GM21360 (cell line): ENCODE results near the gene TAOK2.

Experiments
- ATAC-seq: cut with Tn5 transposase; IDR thresholded peaks from one replicate; pipeline ENCODE4 v1.9.1; 2021; ENCODE audit warnings: mild to moderate bottlenecking, moderate library complexity; ENCODE audit not compliant: unreplicated experiment

Gene TAOK2

DNA sequence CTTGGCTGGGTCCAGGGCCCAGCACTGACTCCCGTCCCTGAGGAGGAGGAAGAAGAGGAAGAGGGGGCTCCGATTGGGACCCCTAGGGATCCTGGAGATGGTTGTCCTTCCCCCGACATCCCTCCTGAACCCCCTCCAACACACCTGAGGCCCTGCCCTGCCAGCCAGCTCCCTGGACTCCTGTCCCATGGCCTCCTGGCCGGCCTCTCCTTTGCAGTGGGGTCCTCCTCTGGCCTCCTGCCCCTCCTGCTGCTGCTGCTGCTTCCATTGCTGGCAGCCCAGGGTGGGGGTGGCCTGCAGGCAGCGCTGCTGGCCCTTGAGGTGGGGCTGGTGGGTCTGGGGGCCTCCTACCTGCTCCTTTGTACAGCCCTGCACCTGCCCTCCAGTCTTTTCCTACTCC, 13.3 kb downstream of the TAOK2 start:
- ATAC-seq = no peak

DNA sequence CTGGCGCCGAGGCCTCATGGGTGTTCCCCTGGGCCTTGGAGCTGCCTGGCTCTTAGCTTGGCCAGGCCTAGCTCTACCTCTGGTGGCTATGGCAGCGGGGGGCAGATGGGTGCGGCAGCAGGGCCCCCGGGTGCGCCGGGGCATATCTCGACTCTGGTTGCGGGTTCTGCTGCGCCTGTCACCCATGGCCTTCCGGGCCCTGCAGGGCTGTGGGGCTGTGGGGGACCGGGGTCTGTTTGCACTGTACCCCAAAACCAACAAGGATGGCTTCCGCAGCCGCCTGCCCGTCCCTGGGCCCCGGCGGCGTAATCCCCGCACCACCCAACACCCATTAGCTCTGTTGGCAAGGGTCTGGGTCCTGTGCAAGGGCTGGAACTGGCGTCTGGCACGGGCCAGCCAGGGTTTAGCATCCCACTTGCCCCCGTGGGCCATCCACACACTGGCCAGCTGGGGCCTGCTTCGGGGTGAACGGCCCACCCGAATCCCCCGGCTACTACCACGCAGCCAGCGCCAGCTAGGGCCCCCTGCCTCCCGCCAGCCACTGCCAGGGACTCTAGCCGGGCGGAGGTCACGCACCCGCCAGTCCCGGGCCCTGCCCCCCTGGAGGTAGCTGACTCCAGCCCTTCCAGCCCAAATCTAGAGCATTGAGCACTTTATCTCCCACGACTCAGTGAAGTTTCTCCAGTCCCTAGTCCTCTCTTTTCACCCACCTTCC, 13.9 kb downstream of the TAOK2 start:
- ATAC-seq = no peak

GRCh38 chr16:29988346-29989075, 14.8 kb downstream of the TAOK2 start:
- no peak for ATAC-seq

- no peak for ATAC-seq
These were observed 15.6 kb downstream of the TAOK2 start for GRCh38 chr16:29989111-29989858.

GRCh38 chr16:29990034-29990433, 16.4 kb downstream of the TAOK2 start:
- ATAC-seq = no peak

GRCh38 chr16:29990883-29991570, 17.4 kb downstream of the TAOK2 start:
- ATAC-seq = no peak

GRCh38 chr16:29991571-29991904, 17.9 kb downstream of the TAOK2 start:
- no peak for ATAC-seq

DNA sequence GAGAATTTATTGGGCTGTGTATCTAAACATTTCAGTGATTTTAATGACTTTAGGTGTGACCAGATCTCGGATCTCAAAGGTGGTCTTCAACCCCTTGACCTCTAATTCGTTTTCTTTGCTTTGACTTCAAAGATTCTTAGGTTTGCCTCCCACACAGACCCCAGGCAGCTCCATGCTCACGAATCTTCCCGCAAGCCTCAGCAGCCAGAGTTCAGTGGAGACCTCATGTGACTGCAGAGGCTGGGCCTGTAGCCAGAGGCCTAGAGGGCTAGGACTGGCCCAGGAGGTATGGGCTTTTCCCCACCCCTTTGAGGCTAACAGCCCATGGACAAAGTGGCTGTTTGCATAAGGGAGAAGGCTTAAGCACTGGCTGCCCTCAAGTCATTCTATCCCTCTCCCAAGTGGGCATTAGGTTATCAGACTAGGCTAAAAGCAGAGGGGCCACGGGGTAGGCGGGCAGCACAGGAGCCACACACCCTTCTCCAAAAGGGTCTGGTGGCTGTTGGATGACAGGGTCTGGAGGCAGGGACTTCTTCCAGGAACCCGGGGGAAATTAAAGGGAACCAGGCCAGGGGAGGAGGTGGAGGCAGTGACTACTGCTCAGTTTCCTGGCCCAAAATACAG, 18.8 kb downstream of the TAOK2 start:
- ATAC-seq = no peak

- ATAC-seq = no peak
These were observed 19.7 kb downstream of the TAOK2 start for GRCh38 chr16:29993191-29993902.

DNA sequence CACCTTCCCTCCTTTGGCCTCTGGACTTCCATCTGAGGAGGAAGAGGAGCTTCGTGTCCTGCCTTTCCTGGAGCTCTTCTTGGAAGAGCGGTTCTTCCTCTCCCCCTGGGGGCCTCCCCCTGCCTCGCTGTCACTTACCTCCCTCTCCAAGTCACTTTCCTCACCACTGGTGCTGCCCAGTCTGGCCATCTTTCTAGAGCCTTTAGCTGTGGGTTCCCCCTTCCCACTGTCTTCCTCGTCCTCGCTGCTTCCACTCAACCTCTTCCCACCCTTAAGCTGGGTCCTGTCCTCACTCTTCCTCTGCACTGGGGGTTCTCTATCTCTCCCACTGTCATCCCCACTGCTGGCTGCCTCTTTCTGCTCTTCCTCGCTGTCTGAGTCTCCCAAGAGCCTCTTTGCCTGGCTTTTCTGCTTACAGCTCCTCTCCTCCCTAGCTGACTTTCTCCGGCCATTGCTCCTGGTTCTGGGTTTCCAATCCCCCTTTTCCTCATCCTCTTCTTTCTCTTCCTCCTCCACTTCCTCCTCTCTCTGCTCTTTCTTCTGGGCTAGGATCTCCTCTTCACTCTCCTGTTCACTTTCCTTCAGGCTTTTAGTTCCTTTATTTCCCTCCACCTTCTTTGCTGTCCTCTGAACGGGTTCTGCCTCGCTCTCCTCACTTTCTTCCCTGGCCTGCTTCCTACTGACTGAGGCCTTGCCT, 20.4 kb downstream of the TAOK2 start:
- no peak for ATAC-seq

- ATAC-seq = peak; percentile 25
These were observed 21.1 kb downstream of the TAOK2 start for GRCh38 chr16:29994600-29995323.

DNA sequence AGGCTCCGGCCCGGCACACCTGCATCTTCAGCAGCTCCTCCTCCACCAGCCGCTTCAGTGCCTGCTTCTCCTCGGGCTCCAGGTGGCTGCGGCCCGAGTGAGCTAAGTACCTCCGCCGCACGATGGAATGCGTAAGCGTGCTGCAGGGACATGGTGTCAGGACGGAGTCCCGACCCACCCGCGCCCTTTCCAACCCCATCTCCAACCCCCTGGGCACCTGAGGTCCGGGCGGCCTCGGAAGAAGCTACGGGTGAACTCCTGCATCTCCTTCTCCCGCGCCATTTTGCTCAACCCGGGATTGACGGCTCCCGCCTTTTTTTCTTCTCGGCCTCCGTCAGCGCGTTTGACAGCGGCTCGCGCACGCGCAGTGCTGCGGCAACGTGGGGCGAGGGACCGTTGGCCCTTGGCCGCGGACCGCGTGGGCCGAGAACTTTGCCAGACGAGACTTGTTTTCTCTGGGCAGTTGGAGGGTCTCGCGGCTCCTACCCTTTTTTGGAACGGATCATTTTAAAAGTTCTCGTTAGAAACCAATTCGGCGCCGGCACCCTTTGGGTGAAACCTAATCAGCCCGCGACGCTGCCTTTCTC, 21.7 kb downstream of the TAOK2 start, which contains the start of gene HIRIP3:
TSS of gene HIRIP3 (minus strand) at position 294 of the 587 bp plus-strand sequence. CDS start at position 282, 12 bp downstream.
- peak; percentile 26 for ATAC-seq

DNA sequence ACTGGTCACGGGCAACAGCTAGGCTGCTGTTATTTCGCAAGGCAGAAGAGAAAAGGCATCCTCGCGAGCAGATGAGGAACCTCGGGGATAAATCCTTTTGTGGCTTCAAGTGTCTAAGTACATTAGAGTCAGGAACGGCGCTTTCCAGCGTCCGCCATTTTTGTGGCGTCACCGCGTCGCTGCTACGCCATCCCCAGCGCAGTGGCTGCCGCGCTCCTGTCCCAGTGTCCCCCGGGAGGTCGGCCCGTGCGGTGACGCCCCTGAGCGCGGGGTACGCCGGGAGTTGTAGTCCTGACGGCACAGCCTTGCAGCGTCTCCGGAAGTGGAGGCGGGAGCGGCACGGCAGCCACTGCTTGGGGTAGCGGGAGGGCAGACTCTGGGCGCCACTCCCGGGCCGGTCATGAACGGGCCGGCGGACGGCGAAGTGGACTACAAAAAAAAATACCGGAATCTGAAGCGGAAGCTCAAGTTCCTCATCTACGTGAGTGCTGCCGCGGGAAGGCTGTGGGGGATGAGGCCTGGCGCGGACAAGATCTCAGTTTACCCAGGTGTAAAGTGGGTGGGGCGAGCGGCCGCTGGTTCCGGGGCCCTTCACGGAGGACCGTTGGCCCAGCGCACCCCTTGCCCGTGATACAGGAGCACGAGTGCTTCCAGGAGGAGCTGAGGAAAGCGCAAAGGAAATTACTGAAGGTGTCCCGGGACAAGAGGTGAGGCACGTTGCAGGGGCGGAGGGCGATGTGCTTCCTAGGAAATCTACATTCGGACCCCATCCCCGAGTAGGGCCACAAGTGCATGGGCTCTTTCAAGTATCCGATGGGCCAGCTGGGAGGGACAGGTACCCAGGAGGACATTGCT, 22.5 kb downstream of the TAOK2 start, which contains the start of gene INO80E:
TSS of gene INO80E (plus strand) at position 331 of the 855 bp plus-strand sequence. CDS start at position 401, 70 bp downstream.
- ATAC-seq = peak; percentile 79

DNA sequence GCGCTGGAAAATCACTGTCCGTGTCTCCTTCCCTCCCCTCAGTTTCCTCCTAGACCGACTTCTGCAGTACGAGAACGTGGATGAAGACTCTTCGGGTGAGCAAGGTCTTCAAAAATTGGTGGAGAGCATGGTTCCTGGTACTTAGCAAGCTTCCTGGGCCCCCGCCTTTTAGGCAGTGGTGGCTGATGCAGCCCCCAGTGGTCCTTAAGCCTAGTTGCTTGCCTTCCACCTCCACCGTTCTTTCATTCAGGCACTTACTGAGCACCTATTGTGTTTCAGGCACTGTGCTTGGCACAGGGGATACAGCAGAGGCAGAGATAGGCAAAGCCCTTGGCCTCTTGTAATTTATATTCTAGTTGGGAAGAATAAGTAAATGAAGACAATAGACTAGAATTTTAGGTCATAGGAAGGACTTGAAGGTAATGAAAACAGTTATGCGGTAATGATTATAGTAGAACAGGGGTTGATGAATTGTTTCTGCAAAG, 23.1 kb downstream of the TAOK2 start:
- ATAC-seq = no peak

DNA sequence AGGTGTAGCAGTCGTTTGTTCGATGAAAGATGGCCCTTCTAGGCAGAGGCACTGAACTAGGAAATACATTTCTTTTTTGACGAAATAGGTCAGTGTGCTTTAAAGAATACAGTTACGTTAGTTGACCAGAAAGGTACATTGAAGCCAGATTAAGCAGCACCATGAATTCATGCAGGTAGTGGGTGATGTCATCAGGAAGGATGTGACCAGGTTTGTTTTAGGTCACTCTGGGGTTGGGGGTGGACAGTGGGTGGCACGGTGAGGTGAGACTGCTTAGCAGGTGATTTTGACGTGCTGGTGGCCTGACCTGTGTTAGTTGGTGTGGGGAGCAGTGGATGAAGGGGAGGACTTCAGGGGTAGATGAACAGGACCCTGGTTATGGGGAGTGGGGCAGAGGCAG, 25.9 kb downstream of the TAOK2 start:
- ATAC-seq = no peak

GRCh38 chr16:30000735-30001631, 27.3 kb downstream of the TAOK2 start:
- no peak for ATAC-seq
